HG02610 (cell line): ENCODE results near the gene TMEM89.

ENCODE experiments used
- ATAC-seq: cut with Tn5 transposase; IDR thresholded peaks from one replicate; pipeline ENCODE4 v1.9.1; 2021; ENCODE audit warnings: mild to moderate bottlenecking, moderate library complexity; ENCODE audit not compliant: unreplicated experiment

TMEM89 gene

DNA sequence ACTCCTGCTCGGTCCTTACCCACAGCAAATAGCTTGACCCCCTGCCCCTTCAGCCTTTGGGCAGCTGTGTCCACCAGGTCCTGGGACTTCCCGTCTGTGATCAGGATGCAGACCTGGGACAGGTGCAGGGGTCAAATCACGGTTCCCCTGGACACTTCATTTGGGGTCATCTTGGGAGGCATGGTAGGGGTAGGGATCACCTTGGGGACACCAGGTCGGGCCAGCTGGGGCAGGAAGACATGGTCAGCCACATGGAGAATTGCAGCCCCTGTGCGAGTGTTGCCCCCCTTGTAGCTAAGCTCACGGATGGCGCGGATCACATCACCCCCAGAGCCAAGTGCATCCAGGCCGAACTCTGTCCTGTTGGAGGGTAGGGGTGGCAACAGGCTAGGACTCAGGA lies 28.2 kb downstream of the TMEM89 start:
- no peak for ATAC-seq

DNA sequence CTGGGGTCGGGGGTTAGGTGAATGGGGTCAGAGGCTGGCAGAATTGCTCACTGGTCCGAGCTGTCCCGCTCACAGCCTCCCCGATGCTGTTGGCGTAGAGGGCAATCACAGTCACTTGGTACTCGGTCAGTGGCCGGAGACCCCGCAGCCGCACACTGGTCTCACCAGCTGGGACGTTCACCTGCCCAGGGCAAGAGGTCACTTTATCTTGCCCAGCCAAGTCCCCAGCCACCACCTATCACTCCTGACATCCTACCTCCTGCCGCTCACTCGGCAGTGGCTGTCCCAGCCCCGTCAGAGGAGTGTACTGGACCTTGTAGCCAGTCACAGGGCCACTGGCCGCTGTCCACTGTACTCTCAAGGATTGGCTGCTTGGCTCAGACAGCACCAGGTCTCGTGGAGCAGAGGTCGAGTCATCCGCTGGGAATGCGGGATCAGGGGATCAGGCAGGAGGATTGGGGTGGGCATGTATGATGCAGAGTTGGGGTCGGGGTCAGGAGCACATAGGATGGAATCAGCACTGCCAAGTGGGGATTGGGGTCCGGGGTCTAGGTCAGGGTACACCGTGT lies 29.0 kb downstream of the TMEM89 start:
- ATAC-seq, result no peak

DNA sequence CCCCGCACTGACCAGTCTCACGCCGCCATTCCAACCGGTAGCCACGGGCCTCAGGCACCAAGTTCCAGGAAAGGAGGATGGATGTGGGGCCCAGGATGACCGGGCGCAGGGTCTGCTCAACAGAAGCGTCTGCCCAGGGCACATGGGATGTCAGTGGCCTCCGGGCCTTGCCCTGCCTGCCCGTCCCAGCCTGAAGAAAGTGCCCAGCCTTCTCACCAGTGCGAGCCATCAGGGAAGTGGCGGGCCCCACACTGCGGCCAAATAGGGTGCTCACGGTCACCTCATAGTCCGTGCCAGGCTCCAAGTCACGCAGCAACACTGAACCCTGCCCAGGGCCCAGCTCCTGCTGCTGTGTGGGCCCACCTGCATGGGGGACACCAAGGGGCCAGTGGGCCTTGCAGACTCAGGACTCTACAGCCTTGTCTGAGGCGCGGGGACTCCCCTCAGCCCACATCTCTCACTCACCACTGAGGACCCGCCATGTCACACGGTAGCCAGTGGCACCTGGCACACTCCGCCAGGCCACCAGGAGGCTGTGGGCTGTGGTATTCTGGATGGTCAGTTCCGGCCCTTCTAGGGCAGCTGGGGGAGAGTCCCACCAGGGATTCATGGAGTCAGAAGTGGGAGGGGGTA lies 29.6 kb downstream of the TMEM89 start:
- no peak for ATAC-seq

DNA sequence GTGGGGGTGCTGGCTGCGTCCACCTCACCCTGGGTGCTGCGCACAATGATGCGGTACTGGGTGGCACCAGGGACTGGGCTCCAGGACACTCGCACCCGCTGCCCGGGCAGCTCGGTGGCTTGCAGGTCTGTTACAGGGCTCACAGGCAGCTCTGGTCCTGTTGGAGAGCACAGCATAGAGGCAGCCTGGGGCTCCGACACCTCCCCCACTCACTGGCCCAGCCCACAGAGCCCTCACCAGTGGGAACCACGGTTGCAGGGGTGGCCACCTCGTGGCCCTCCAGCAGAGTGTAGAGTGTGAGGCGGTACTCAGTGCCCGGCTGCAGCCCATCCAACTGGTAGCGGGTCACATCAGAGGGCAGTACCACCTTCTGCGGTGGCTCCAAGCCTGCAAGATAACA lies 30.1 kb downstream of the TMEM89 start:
- ATAC-seq, result no peak

DNA sequence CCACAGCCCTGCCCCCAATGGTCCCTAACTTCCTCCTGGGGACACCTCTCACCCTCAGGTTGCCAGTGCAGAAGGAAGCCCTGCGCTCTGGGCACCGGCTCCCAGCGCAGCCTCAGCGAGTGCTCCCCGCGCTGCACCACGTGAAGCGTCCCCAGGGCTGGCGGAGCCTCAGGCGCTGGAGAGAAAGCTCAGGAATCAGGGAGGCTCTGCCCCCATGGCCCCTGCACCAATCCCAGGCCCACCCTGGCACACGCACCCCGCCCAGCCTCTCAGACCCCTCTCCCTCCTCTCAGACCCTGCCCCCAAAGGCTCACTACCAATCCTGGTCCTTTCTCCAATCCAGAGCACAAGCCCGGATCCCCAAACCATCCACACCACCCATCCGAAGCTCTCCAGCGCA lies 33.3 kb downstream of the TMEM89 start:
- no peak for ATAC-seq

DNA sequence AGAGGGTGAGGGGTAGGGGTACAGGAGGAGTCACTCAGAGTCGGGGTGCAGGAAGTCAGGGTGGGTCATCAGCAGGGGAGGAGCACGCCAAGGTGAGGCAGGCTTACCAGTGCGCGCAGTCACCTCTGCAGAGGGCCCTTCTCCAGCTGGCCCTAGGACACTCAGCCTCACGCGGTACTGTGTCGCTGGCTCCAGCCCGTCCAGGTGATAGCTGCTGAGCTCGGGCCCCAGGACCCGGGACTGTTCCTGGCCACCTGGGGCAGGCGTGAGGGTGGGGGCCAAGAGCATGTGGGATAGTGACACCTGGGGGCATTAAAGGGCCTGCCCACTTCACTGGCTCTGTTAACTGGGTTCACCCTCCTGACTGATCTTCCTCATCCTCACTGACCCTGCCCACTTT lies 33.9 kb downstream of the TMEM89 start:
- ATAC-seq, result no peak

DNA sequence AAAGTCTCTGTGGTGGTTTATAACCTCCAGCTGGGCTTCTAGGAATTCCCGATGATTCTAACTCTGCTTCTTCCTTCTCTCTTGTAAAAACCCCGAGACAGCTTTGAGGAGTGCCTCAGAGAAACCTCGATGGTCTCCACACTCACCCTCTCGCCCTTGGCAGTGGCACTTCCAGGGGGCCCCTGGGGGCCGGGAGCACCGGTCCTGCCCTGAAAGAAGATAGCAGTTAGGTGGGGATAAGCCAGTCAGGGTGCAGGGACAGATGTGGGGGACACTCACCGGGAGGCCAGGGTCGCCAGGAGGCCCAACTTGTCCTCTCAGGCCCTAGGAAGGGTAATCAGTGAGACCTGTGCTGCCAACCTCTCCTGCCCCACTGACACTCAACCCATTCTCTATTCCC lies 36.2 kb downstream of the TMEM89 start:
- no peak for ATAC-seq

DNA sequence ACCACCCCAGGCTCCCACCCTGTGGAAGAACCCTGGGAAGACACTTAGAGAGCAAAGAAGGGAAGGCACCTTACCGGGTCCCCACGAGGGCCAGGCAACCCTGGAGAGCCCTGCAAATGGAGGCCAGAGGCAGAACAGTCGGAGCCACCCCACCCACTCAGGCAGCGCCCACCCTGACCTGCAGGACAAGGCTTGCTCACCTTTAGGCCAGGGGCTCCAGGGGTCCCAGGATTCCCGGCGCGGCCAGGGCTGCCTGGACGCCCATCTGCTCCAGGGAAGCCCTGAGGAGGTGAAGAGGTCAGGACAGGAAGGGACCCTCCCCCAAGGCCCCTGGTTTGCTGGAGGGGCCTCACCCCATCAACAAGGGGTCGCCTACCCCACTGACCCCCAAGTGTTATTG lies 36.7 kb downstream of the TMEM89 start:
- ATAC-seq, result no peak

DNA sequence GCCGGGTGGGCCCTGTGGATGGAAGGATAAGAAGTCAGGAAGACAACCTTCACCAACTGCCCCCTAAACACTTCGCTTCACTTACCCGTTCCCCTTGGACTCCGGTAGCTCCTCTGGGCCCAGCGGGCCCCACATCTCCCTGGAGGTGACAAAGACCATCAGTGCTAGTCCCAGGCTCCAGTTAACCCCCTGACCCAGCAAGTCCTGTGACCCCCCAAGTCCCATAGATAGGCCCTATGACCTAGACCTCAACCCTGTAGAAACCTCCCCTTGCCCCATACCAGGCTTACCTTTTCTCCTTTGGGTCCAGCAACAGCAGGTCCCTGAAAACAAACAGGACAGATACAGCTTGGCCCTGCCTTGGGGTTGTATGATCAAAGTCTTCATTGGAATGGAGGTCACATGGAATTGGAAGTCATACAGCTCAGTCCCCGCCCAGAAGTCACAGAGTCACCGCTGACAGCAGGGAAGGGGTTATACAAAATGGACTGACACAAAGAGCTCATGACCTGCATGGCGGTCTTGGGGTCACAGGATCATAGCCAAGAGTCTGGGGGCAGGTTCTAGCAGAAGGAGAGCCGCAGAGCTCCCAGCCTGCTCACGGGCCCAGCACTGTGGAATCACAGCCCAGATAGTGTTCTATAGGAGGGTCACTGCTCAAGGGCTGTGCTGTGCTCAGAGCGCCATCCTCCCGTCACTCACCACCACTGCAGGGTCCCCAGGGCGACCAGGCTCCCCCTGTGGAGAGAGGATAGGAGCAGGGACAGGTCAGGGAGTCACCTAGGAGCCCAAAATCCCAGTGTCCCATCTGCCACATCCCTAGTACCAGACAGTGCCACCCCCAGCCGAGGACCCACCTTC lies 39.7 kb downstream of the TMEM89 start:
- ATAC-seq, result no peak

DNA sequence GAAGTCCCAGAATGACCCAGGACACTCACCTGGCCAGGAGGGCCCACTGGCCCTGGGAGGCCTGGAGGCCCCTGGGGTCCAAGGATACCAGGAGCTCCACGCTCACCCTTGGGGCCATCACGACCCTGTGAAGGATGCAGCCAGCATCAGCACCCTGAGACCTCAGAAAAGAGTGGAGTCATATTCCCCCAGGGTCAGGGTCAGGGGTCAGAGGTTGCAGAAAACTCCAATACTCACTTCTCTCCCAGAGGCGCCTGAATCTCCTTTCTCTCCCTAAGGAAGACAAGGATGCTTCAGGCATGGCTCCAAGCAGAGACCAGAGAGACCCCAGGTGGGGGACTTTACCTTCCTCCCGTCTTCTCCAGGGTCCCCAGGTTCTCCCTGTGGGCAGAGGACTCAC lies 44.9 kb downstream of the TMEM89 start:
- ATAC-seq, result no peak

DNA sequence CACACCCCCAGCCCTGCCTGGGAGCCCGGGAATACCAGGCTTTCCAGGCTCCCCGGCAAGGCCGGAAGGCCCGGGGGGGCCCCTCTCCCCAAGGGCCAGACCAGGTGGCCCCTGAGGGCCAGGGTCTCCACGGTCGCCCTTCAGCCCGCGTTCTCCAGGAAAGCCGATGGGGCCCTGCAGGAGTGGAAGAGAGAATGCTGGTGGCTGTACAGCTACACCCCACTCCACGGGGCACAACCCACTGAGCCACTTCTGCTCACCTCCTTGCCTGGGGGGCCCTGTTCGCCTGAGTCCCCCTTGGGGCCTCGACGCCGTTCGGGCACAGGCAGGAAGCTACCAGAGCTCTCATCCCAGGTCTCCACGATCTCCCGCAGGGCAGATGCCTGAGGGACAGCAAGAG lies 46.2 kb downstream of the TMEM89 start:
- no peak for ATAC-seq

DNA sequence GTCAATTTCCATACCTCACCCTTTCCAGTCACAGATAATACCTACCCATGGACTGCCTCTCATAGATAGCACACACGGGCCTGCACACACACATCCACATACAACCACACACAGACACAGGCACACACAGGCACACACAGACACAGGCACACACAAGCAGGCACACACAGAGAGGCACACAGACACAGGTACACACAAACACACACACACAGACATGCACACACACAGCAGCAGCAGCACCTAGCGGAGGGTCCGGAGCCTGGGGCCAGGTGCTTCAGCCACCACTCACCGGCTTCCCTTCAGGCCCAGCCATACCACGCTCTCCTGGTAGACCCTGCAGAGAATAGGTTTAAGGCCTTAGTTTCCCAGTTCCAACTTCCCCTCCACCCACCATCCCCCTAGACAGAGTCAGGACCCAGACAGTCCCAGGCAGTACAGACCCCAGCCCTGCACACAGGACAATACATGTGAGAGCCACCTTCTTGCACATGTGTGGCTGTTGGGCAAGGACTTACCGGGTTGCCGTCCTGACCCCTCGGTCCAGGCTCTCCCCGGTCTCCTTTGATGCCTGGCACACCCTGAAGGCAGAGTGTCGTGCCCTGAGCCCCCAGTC lies 47.5 kb downstream of the TMEM89 start:
- ATAC-seq, result no peak

DNA sequence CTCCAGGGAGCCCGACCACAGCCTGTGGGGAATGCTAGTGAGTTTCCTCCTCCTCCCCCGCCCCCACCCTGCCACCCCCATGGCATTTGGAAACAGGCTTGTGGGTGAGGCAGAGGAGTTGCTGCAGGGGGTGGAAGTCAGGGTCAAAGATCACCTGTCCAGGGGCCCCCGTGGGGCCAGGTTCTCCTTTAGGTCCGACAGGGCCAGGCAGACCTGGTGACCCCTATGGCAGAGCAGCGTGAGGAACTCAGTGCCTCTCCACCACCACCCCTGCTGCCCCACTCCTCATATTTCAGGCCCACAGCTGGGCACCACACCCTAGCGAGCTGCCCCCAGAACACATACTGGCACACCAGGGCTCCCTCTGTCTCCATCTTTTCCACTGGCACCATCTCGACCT lies 49.1 kb downstream of the TMEM89 start:
- no peak for ATAC-seq

DNA sequence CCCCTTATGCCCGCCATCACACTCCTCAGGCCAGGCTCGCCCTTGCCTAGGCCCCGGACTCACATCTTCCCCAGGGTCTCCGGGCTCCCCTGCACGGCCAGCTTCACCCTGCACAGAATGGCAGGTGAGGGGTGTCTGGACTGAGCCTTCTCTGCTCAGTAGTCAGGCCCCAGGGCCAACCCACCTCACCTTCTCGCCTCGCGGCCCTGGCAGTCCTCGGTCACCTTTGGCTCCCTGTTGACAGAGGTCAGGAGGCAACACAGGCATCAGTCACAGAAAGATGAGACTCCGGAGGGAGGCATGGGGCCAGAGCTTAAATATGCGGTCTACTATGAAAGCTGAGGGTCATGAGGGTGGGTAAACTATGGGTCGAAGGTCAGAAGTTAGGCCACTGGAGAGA lies 49.6 kb downstream of the TMEM89 start:
- ATAC-seq, result no peak
